PC-3 (cell line): ENCODE results near the gene SIX6. TPM values are rescaled to one million over a fixed set of nuclear protein-coding genes. Genes with fewer than 3 reads are reported as not detected.
A peak's percentile ranks its signal among the peaks of the same experiment; 100 is the strongest.

Experiments used
- ATAC-seq: fragments of 200-7000 bp; cut with Tn5 transposase; 2 replicates; pipeline ENCODE4 v1.9.1; 2020; ENCODE audit warnings: mild to moderate bottlenecking, moderate library complexity
- BruUV-seq: library from RNA; stranded (reverse); fragments of 400-500 nt; replicated peaks from 2 replicates; lab custom pipeline; 2021; lab: Mats Ljungman, UMichigan
- CTCF ChIA-PET: fragments of 300-600 bp; sonication (Branson Sonifier 250); formaldehyde crosslinking; loops from one replicate; lab custom pipeline; 2022; ENCODE audit warnings: antibody characterized with exemption; lab: Charles Lee
- POLR2A ChIA-PET: fragments of 300-600 bp; sonication (Branson Sonifier 250); formaldehyde crosslinking; loops from one replicate; lab custom pipeline; 2022; ENCODE audit warnings: antibody characterized with exemption; ENCODE audit not compliant: unreplicated experiment; lab: Charles Lee
- DNase-seq: peaks from one replicate; pipeline ENCODE4 v3.0.0-alpha.2; 2015
- H2AFZ ChIP-seq: fragments of 300-600 bp; sonication (generic); 2 replicates; pipeline ENCODE4 v1.6.0; 2016; ENCODE audit warnings: antibody characterized with exemption, low read length
- H3F3A ChIP-seq: fragments of 300-600 bp; sonication (generic); one replicate; pipeline ENCODE4 v1.6.0; 2017; ENCODE audit warnings: antibody characterized with exemption, low read length, control low read depth, mild to moderate bottlenecking; ENCODE audit not compliant: unreplicated experiment
- H3K27ac ChIP-seq: fragments of 300-600 bp; sonication (generic); 2 replicates; pipeline ENCODE4 v1.5.1; 2016; ENCODE audit warnings: mild to moderate bottlenecking, low read length
- H3K27me3 ChIP-seq: fragments of 300-600 bp; sonication (generic); 2 replicates; pipeline ENCODE4 v1.6.1; 2016; ENCODE audit warnings: low read length, mixed read lengths
- H3K36me3 ChIP-seq: fragments of 300-600 bp; sonication (generic); 2 replicates; pipeline ENCODE4 v1.6.1; 2016; ENCODE audit warnings: low read depth, mixed run types, low read length, mixed read lengths
- H3K4me1 ChIP-seq: fragments of 300-600 bp; sonication (generic); 2 replicates; pipeline ENCODE4 v1.5.1; 2016; ENCODE audit warnings: low read length; ENCODE audit not compliant: insufficient read depth
- H3K4me2 ChIP-seq: fragments of 300-600 bp; sonication (generic); 2 replicates; pipeline ENCODE4 v1.6.0; 2016; ENCODE audit warnings: low read length
- H3K4me3 ChIP-seq: fragments of 300-600 bp; sonication (generic); 2 replicates; pipeline ENCODE4 v1.5.1; 2016; ENCODE audit warnings: mild to moderate bottlenecking, low read length, mixed read lengths
- H3K79me2 ChIP-seq: fragments of 300-600 bp; sonication (generic); 2 replicates; pipeline ENCODE4 v1.6.1; 2017; ENCODE audit warnings: low read length, mixed read lengths
- H3K9ac ChIP-seq: fragments of 300-600 bp; sonication (generic); 2 replicates; pipeline ENCODE4 v1.6.0; 2016; ENCODE audit warnings: mild to moderate bottlenecking, low read length
- H3K9me2 ChIP-seq: fragments of 300-600 bp; sonication (generic); replicated peaks from 2 replicates; pipeline ENCODE4 v1.6.1; 2016; ENCODE audit warnings: mixed run types, low read length, mixed read lengths
- H3K9me3 ChIP-seq: fragments of 300-600 bp; sonication (generic); 2 replicates; pipeline ENCODE4 v1.6.1; 2016; ENCODE audit warnings: low read length, mixed read lengths
- H4K20me1 ChIP-seq: fragments of 300-600 bp; sonication (generic); 2 replicates; pipeline ENCODE4 v1.6.1; 2016; ENCODE audit warnings: low read length, mixed read lengths
- EZH2 ChIP-seq: fragments of 300-600 bp; sonication (generic); IDR thresholded peaks from one replicate; pipeline ENCODE4 v1.6.1; 2017; ENCODE audit warnings: antibody characterized with exemption, mild to moderate bottlenecking, low read length; ENCODE audit not compliant: unreplicated experiment
- EZH2phosphoT487 ChIP-seq: fragments of 300-600 bp; sonication (generic); IDR thresholded peaks from 2 replicates; pipeline ENCODE4 v1.6.1; 2018; ENCODE audit warnings: mild to moderate bottlenecking, antibody characterized with exemption, low read length, borderline replicate concordance
- intact Hi-C: fragments of 100-400 bp; cut with micrococcal nuclease; formaldehyde crosslinking; loops from 2 replicates; pipeline ENCODE4 v1.9.0; 2023
- total RNA-seq: library from RNA; depleted of rRNA; stranded (reverse); fragments of >200 nt; gene quantifications from 2 replicates; pipeline ENCODE4 v1.2.3, GENCODE V29; 2014
- TF ChIP-seq, protein P1 (sequence below): fragments of 300-600 bp; sonication (generic); conservative IDR thresholded peaks from 2 replicates; pipeline ENCODE4 v1.5.1; 2017; ENCODE audit warnings: antibody characterized with exemption, low read depth, mild to moderate bottlenecking, low read length

Gene SIX6
- total RNA-seq, 1 experiment from 2014 or later: not detected

- CTCF ChIA-PET: interaction anchor here (0.5 kb wide), 1 partner anchor 1268 kb away, joined by 10 read pairs; no protein-coding TSS in a partner anchor
- POLR2A ChIA-PET: no interaction called here
- H3F3A ChIP-seq: no peaks in the 10 kb centered on the region
- no peaks in the 10 kb centered on the region for H3K9me2 ChIP-seq
- DNase-seq (no peak), ATAC-seq (no peak)
- H3K9ac ChIP-seq: no peak overlapping the region
- H3K4me3 ChIP-seq: no peak overlapping the region
- H3K27me3 ChIP-seq: peaks cover 54% of the 10 kb centered on the region
- no TSS peak for BruUV-seq
- no peaks in the 10 kb centered on the region for H3K9me3 ChIP-seq
- H4K20me1 ChIP-seq: no peaks in the 10 kb centered on the region
- TF ChIP-seq, protein P1, sequence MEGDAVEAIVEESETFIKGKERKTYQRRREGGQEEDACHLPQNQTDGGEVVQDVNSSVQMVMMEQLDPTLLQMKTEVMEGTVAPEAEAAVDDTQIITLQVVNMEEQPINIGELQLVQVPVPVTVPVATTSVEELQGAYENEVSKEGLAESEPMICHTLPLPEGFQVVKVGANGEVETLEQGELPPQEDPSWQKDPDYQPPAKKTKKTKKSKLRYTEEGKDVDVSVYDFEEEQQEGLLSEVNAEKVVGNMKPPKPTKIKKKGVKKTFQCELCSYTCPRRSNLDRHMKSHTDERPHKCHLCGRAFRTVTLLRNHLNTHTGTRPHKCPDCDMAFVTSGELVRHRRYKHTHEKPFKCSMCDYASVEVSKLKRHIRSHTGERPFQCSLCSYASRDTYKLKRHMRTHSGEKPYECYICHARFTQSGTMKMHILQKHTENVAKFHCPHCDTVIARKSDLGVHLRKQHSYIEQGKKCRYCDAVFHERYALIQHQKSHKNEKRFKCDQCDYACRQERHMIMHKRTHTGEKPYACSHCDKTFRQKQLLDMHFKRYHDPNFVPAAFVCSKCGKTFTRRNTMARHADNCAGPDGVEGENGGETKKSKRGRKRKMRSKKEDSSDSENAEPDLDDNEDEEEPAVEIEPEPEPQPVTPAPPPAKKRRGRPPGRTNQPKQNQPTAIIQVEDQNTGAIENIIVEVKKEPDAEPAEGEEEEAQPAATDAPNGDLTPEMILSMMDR: no peak
- no peak for TF ChIP-seq EZH2
- TF ChIP-seq EZH2phosphoT487: no peak
- intact Hi-C loops: loop anchor here (2.0 kb wide), 1 partner anchor 47 kb away; no protein-coding TSS in a partner anchor
- no peaks in the 10 kb centered on the region for H3K79me2 ChIP-seq
- no peak overlapping the region for H2AFZ ChIP-seq
- no peak overlapping the region for H3K27ac ChIP-seq
- H3K4me2 ChIP-seq: no peak overlapping the region
- no peaks in the 10 kb centered on the region for H3K36me3 ChIP-seq
- no peaks in the 10 kb centered on the region for H3K4me1 ChIP-seq
These were observed 6.8 kb downstream of the SIX6 start for GRCh38 chr14:60515511-60516289.

DNA sequence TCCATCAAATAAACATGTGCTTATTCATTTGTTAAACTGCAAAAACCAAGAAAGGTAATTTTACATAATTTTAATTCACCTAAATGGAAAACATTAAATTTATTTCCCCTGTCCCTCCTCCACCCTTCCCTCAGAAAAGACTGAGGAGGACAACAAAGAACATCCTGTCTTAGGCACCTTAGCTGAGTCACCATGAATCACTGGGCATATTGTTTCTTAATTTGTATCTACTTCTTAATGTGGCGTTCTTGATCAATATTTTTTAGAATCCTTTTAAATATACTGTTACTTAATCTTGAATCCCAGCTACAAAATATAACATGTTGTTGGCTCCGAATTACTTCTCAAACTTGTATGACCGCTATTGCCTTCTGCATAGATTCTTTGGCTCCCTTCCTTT lies 23.5 kb downstream of the SIX6 start:
- peaks cover 9% of the 10 kb centered on the region; the same call in 1 of the 2 replicates for H3K4me1 ChIP-seq
- H3K9me3 ChIP-seq: no peaks in the 10 kb centered on the region
- BruUV-seq: no TSS peak
- H3K27me3 ChIP-seq: no peaks in the 10 kb centered on the region
- H3K4me2 ChIP-seq: no peak overlapping the region
- peak; percentile 85 for ATAC-seq
- no peaks in the 10 kb centered on the region for H4K20me1 ChIP-seq
- POLR2A ChIA-PET: no interaction called here
- peak; percentile 59 for DNase-seq
- H3F3A ChIP-seq: no peaks in the 10 kb centered on the region
- intact Hi-C loops: no loop called here
- H3K79me2 ChIP-seq: no peaks in the 10 kb centered on the region
- TF ChIP-seq, protein P1: no peak
- no peak for TF ChIP-seq EZH2
- TF ChIP-seq EZH2phosphoT487: no peak
- H3K4me3 ChIP-seq: no peak overlapping the region
- no peaks in the 10 kb centered on the region for H3K36me3 ChIP-seq
- CTCF ChIA-PET: no interaction called here
- H3K9ac ChIP-seq: no peak overlapping the region
- H2AFZ ChIP-seq: no peak overlapping the region
- H3K9me2 ChIP-seq: 0 out of 2 replicates have a peak, but pooled peaks cover 3% of the 10 kb centered on the region
- H3K27ac ChIP-seq: no peak overlapping the region

DNA sequence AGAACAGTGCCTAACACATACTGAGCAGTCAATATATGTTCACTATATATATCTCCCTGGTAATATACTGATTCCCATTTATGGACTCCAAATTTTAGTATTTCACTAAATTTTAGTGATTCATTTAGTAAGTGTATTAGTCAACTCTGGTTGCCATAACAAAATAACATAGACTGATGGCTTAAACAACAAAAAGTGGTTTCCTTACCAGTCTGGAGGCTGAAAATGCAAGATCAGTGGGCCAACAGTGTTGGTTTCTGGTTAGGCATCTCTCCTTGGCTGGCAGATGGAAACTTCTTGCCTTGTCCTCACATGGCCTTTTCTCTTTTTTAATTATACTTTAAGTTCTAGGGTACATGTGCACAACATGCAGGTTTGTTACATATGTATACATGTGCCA lies 28.7 kb downstream of the SIX6 start:
- Histone ChIP-seq H3K9me3 (no peaks in the 10 kb centered on the region), H4K20me1 (no peaks in the 10 kb centered on the region), H3K27ac (no peak overlapping the region), H3K4me3 (no peak overlapping the region), H3K9me2 (no peaks in the 10 kb centered on the region), H3K9ac (no peak overlapping the region), H2AFZ (no peak overlapping the region), H3K36me3 (no peaks in the 10 kb centered on the region), H3K79me2 (no peaks in the 10 kb centered on the region), H3K27me3 (no peaks in the 10 kb centered on the region), H3F3A (no peaks in the 10 kb centered on the region), H3K4me2 (no peak overlapping the region), H3K4me1 (peaks cover 2% of the 10 kb centered on the region; the same call in 1 of the 2 replicates)
- BruUV-seq: no TSS peak
- ChIA-PET POLR2A (no interaction called here), CTCF (no interaction called here)
- DNase-seq: peak; percentile 22
- TF ChIP-seq, protein P1: no peak
- TF ChIP-seq EZH2phosphoT487: no peak
- TF ChIP-seq EZH2: no peak
- intact Hi-C loops: no loop called here
- no peak for ATAC-seq
